ENCODE measurements around the gene SEC14L6. TPM values are rescaled to one million over a fixed set of nuclear protein-coding genes. Genes with fewer than 3 reads are reported as not detected.
"Not testable (repeated sequence)": the region's sequence is repeated elsewhere in the genome, so short reads cannot be mapped to it uniquely, and the experiment has no call there.

Gene SEC14L6
- total RNA-seq, 4 donors from 2014 or later: 0.22 to 3.0 (median 0.54) TPM

DNA sequence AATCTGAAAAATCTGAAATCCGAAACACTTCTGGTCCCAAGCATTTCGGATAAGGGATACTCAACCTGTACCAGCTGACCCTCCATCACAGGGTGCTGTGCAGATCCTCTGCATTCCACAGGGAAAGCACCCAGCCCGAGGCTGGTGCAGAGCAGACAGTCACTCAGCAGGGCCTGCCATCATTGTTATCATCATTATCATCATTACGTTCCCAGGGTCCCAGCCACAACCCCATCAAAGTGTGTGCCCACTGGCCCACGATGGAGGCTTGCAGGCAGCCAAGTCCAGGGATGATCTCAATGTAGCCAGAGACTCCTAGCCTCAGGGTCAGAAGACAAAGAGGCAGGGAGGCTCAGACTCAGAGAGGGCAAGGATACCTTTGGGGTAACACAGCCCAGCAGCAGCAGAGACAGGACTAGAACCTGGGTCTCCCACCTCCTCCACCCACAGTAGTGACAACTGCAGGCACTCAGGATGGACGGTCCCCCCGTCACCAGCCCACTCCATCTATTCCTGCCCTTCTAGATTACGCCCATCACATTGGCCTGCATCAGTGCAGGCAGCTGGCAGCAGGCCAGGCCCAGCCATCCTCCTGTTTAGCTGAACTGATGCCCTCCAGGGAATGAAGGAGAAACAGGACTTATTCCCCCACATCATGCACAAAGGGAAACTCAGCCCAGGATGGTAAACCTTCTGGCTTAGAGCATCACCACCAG, 17.7 kb upstream of the SEC14L6 start:
- Histone ChIP-seq H3K4me3 (no peak overlapping the region), H3K4me1 (no peaks in the 10 kb centered on the region), H3K27ac (no peak overlapping the region), H3K9me3 (no peaks in the 10 kb centered on the region), H3K36me3 (no peaks in the 10 kb centered on the region), H3K27me3 (peaks cover 33% of the 10 kb centered on the region)
- no peak for ATAC-seq
- no peak for TF ChIP-seq POLR2A (IDR thresholded peaks at IDR 0.05)
- TF ChIP-seq, protein P1, sequence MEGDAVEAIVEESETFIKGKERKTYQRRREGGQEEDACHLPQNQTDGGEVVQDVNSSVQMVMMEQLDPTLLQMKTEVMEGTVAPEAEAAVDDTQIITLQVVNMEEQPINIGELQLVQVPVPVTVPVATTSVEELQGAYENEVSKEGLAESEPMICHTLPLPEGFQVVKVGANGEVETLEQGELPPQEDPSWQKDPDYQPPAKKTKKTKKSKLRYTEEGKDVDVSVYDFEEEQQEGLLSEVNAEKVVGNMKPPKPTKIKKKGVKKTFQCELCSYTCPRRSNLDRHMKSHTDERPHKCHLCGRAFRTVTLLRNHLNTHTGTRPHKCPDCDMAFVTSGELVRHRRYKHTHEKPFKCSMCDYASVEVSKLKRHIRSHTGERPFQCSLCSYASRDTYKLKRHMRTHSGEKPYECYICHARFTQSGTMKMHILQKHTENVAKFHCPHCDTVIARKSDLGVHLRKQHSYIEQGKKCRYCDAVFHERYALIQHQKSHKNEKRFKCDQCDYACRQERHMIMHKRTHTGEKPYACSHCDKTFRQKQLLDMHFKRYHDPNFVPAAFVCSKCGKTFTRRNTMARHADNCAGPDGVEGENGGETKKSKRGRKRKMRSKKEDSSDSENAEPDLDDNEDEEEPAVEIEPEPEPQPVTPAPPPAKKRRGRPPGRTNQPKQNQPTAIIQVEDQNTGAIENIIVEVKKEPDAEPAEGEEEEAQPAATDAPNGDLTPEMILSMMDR (IDR thresholded peaks at IDR 0.05): no peak
- 60 to 77% methylated on average over 2 to 5 of the region's 8 CpGs for WGBS, 2 donors (ENCODE audit: low coverage in 1 of 2)

DNA sequence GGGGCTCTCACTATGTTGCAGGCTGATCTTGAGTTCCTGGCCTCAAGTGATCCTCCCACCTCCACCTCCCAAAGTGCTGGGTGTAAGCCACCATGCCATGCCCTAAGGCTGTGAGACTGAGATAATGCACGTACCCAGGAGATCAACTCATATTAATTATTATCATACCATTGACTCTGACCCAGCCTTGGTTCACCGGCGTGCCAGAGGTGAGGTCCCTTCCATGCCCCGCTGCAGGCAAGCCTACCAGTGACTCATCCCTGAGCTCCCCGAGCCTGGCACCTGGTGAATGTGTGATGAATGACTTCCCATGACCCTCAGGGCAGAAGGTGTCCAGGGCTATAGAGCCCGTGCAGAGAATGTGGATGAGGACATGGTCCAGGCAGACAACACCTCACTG, 15.8 kb upstream of the SEC14L6 start:
- Histone ChIP-seq H3K4me1 (no peaks in the 10 kb centered on the region), H3K9me3 (no peaks in the 10 kb centered on the region), H3K27ac (no peak overlapping the region), H3K27me3 (peaks cover 21% of the 10 kb centered on the region), H3K4me3 (no peak overlapping the region), H3K36me3 (no peaks in the 10 kb centered on the region)
- WGBS, 2 donors (ENCODE audit: low coverage in 1 of 2): 60% methylated on average over 1 of the region's 6 CpGs; no CpG with 5 or more reads in 1 of the 2 donors
- ATAC-seq: no peak
- TF ChIP-seq, protein P1 (IDR thresholded peaks at IDR 0.05): no peak
- no peak for TF ChIP-seq EP300 (IDR thresholded peaks at IDR 0.05)
- no peak for TF ChIP-seq POLR2A (IDR thresholded peaks at IDR 0.05)
- TF ChIP-seq POLR2AphosphoS5 (IDR thresholded peaks at IDR 0.05): no peak

DNA sequence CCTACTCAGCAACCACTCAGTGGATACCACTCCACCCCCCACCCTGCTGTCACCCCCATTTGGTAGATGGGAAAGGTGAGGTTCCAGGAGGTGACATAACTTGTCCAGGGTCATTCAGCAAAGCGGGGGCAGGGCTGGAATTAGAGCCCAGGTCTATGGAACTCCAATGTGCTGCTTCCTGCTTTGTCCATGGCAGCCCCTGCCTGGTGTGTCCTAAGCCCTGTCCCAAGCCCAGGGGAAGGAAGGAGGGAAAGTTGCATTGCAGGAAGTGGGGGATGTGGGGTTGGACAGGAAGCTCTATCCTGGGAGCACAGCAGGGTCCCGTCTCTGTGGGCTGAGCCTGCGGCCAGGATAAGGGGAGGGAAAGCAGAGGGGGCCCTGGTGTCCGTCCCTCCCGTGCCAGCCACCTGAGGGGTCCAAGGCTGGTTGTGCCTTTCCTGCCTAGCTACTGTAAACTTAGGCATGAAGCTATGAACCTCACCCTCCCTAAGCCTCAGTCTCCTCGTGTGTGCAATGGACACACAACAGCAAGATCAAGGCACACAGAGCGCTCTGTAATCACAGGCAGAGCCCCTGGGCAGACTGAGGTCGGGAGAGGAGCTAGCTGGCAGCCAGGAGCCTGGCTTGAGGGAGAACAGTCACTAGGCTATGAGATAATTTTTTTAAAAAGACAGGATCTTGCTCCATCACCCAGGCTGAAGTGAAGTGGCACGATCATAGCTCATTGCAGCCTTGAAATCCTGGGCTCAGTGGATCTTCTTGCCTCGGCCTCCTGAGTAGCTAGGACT, 15.1 kb upstream of the SEC14L6 start:
- TF ChIP-seq POLR2A (IDR thresholded peaks at IDR 0.05) (no peak), EP300 (IDR thresholded peaks at IDR 0.05) (no peak), POLR2AphosphoS5 (IDR thresholded peaks at IDR 0.05) (no peak)
- TF ChIP-seq, protein P1 (IDR thresholded peaks at IDR 0.05): no peak
- Histone ChIP-seq H3K9me3 (no peaks in the 10 kb centered on the region), H3K4me1 (no peaks in the 10 kb centered on the region), H3K27me3 (peaks cover 15% of the 10 kb centered on the region), H3K36me3 (no peaks in the 10 kb centered on the region), H3K4me3 (no peak overlapping the region), H3K27ac (no peak overlapping the region)
- WGBS, 2 donors (ENCODE audit: low coverage in 1 of 2): 37 to 44% methylated on average over 3 to 5 of the region's 10 CpGs
- ATAC-seq: no peak

DNA sequence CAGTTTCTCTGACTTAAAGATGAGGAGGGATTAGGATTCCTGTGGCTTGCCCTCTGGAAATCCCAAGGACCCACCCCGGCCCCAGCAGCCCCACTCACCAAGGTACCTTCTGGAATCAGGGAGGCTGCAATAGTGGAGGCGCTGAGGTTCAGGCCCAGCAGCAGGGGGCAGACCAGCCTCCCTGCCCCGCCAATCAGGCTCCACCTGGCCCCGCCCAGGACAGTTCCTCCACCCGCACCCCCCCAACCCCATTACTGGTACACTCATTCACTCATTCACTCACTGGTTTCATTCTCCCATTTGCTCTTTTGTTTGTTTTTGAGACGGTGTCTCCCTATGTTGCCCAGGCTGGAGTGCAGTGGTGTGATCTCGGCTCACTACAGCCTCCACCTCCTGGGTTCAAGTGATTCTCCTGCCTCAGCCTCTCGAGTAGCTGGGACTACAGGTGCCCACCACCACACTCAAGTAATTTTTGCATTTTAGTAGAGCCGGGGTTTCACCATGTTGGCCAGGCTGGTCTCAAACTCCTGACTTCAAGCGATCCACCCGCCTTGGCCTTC, 14.2 kb upstream of the SEC14L6 start:
- not testable (repeated sequence) for H3K27ac ChIP-seq, ATAC-seq, H3K4me1 ChIP-seq, H3K9me3 ChIP-seq, H3K36me3 ChIP-seq, H3K4me3 ChIP-seq
- WGBS, 2 donors (ENCODE audit: low coverage in 1 of 2): 83 to 94% methylated on average over 2 to 7 of the region's 11 CpGs
- peaks cover 12% of the 10 kb centered on the region for H3K27me3 ChIP-seq

DNA sequence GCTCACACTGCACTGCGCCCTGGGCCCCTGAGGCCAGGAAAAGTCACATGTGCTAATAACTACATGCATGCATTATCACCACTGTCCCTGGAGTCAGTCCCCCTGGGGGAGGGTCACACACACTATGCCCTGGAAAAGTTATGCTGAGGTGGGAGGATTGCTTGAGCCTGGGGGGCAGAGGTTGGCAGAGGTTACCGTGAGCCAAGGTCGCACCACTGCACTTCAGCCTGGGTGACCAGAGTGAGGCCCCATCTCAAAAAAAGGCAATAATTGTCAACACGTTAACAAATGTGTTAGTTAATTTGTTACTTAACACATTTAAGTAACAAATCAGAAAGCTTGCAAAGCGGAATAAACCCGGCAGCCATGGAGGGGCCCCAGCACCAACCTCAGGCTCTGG, 13.3 kb upstream of the SEC14L6 start:
- Histone ChIP-seq H3K4me1 (no peaks in the 10 kb centered on the region), H3K36me3 (peaks cover 0 to 10% of the 10 kb centered on the region in 2 donors), H3K9me3 (no peaks in the 10 kb centered on the region), H3K4me3 (no peak overlapping the region), H3K27ac (no peak overlapping the region), H3K27me3 (peaks cover 12% of the 10 kb centered on the region)
- no peak for ATAC-seq
- TF ChIP-seq, protein P1 (IDR thresholded peaks at IDR 0.05): no peak
- TF ChIP-seq POLR2AphosphoS5 (IDR thresholded peaks at IDR 0.05): no peak
- TF ChIP-seq EP300 (IDR thresholded peaks at IDR 0.05): no peak
- TF ChIP-seq POLR2A (IDR thresholded peaks at IDR 0.05): no peak
- 87 to 90% methylated on average over 2 to 5 of the region's 6 CpGs for WGBS, 2 donors (ENCODE audit: low coverage in 1 of 2)
